GM19452 (cell line): ENCODE data around the gene GRIK3.

Experiments
- ATAC-seq: cut with Tn5 transposase; IDR thresholded peaks from one replicate; pipeline ENCODE4 v1.9.1; 2021; ENCODE audit not compliant: unreplicated experiment

GRIK3 gene

GRCh38 chr1:37047542-37047941 lies 13.2 kb upstream of the GRIK3 start:
- no peak for ATAC-seq

- ATAC-seq: no peak
Observed at GRCh38 chr1:37043101-37043500, 8.8 kb upstream of the GRIK3 start.

GRCh38 chr1:37042506-37042905 lies 8.2 kb upstream of the GRIK3 start:
- no peak for ATAC-seq

GRCh38 chr1:37041483-37041882 lies 7.2 kb upstream of the GRIK3 start:
- ATAC-seq: no peak

- no peak for ATAC-seq
Observed at GRCh38 chr1:37040773-37041172, 6.5 kb upstream of the GRIK3 start.

GRCh38 chr1:37040261-37040660 lies 5.9 kb upstream of the GRIK3 start:
- ATAC-seq: no peak

- no peak for ATAC-seq
Observed at GRCh38 chr1:37038227-37039093, 4.1 kb upstream of the GRIK3 start.

GRCh38 chr1:37037690-37038089 lies 3.4 kb upstream of the GRIK3 start:
- no peak for ATAC-seq

GRCh38 chr1:37036667-37037053 lies 2.3 kb upstream of the GRIK3 start:
- ATAC-seq: no peak

- ATAC-seq: no peak
Observed at GRCh38 chr1:37035796-37036666, 1.7 kb upstream of the GRIK3 start.

- no peak for ATAC-seq
Observed at GRCh38 chr1:37035014-37035691, 838 bp upstream of the GRIK3 start.

GRCh38 chr1:37033355-37034101 lies 787 bp downstream of the GRIK3 start:
- no peak for ATAC-seq

GRCh38 chr1:37032660-37033354 lies 1.5 kb downstream of the GRIK3 start:
- ATAC-seq: no peak

- ATAC-seq: no peak
Observed at GRCh38 chr1:37031871-37032270, 2.4 kb downstream of the GRIK3 start.

GRCh38 chr1:37031429-37031828 lies 2.9 kb downstream of the GRIK3 start:
- no peak for ATAC-seq

- no peak for ATAC-seq
Observed at GRCh38 chr1:37028981-37029617, 5.2 kb downstream of the GRIK3 start.

- no peak for ATAC-seq
Observed at GRCh38 chr1:37021502-37021901, 12.8 kb downstream of the GRIK3 start.

GRCh38 chr1:37020653-37021277 lies 13.6 kb downstream of the GRIK3 start:
- no peak for ATAC-seq

GRCh38 chr1:37018510-37018909 lies 15.8 kb downstream of the GRIK3 start:
- no peak for ATAC-seq
